Nephron (organoid): ENCODE data around the gene DHX38.
A peak's percentile ranks its signal among the peaks of the same experiment; 100 is the strongest.

Experiments
- H3K27ac Mint-ChIP-seq, 3 experiments: 2 replicates each; pipeline ENCODE4 v1.8.0; 2020; ENCODE audit warnings: mixed read lengths in 3 of 3, mild to moderate bottlenecking in 2 of 3, moderate library complexity in 1 of 3
- H3K27me3 Mint-ChIP-seq: 2 replicates; pipeline ENCODE4 v1.8.0; 2021; ENCODE audit warnings: low read depth, mild to moderate bottlenecking, moderate library complexity, mixed read lengths
- H3K36me3 Mint-ChIP-seq: 2 replicates; pipeline ENCODE4 v1.8.0; 2020; ENCODE audit warnings: low read depth, mixed read lengths
- H3K4me1 Mint-ChIP-seq: 2 replicates; pipeline ENCODE4 v1.8.0; 2020; ENCODE audit warnings: mixed read lengths
- H3K4me3 Mint-ChIP-seq, 3 experiments: 2 replicates each; pipeline ENCODE4 v1.8.0; 2020; ENCODE audit warnings: mild to moderate bottlenecking in 3 of 3, mixed read lengths in 3 of 3, moderate library complexity in 2 of 3
- H3K9me3 Mint-ChIP-seq: 2 replicates; pipeline ENCODE4 v1.8.0; 2020; ENCODE audit warnings: mixed read lengths
- CTCF ChIP-seq, 3 experiments: fragments of 200-600 bp; sonication (generic); IDR thresholded peaks; one replicate each; pipeline ENCODE4 v1.5.0; 2021; ENCODE audit warnings: antibody characterized with exemption in 3 of 3; ENCODE audit not compliant: unreplicated experiment in 3 of 3

Gene DHX38

GRCh38 chr16:72098936-72099335, 5.3 kb downstream of the DHX38 start:
- Mint-ChIP-seq H3K9me3 (no peaks in the 10 kb centered on the region), H3K36me3 (peaks cover 72% of the 10 kb centered on the region), H3K27me3 (no peaks in the 10 kb centered on the region), H3K4me1 (peaks cover 13% of the 10 kb centered on the region), H3K4me3 (no peak overlapping the region), H3K27ac (no peak overlapping the region)
- no peak for TF ChIP-seq CTCF (IDR thresholded peaks at IDR 0.05; ENCODE audit: unreplicated experiment in 3 of 3)

- TF ChIP-seq CTCF (IDR thresholded peaks at IDR 0.05; ENCODE audit: unreplicated experiment in 3 of 3) = peak; percentile 43 to 49 (median 47)
- no peaks in the 10 kb centered on the region for H3K27me3 Mint-ChIP-seq
- H3K36me3 Mint-ChIP-seq = peaks cover 77% of the 10 kb centered on the region
- H3K4me1 Mint-ChIP-seq = peaks cover 13% of the 10 kb centered on the region
- H3K4me3 Mint-ChIP-seq = no peak overlapping the region
- no peak overlapping the region for H3K27ac Mint-ChIP-seq
- no peaks in the 10 kb centered on the region for H3K9me3 Mint-ChIP-seq
Measured at GRCh38 chr16:72099377-72099818, 5.8 kb downstream of the DHX38 start.

DNA sequence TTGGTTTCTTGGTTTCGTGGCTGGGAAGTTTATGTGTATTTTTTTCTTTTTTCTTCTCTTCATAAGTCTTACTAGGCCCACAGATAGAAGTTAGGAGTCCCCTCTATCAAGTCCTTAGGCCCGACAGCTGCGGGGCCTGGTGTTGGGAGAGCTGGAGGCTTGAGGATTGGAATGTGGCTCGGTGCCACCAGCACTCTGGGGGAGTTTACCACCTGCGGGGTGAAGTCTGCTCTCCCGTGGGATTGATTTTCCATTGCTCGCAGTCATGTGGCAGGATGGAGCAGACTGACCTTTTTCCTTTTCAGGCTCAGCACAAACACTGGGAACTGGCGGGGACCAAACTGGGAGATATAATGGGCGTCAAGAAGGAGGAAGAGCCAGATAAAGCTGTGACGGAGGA, 7.5 kb downstream of the DHX38 start:
- Mint-ChIP-seq H3K4me1 (no peaks in the 10 kb centered on the region), H3K36me3 (peaks cover 88% of the 10 kb centered on the region), H3K9me3 (no peaks in the 10 kb centered on the region), H3K4me3 (no peak overlapping the region), H3K27ac (no peak overlapping the region), H3K27me3 (no peaks in the 10 kb centered on the region)
- no peak for TF ChIP-seq CTCF (IDR thresholded peaks at IDR 0.05; ENCODE audit: unreplicated experiment in 3 of 3)

- H3K4me1 Mint-ChIP-seq = no peaks in the 10 kb centered on the region
- H3K4me3 Mint-ChIP-seq = no peak overlapping the region
- H3K27me3 Mint-ChIP-seq = no peaks in the 10 kb centered on the region
- no peak for TF ChIP-seq CTCF (IDR thresholded peaks at IDR 0.05; ENCODE audit: unreplicated experiment in 3 of 3)
- H3K36me3 Mint-ChIP-seq = peaks cover 83% of the 10 kb centered on the region
- no peaks in the 10 kb centered on the region for H3K9me3 Mint-ChIP-seq
- H3K27ac Mint-ChIP-seq = no peak overlapping the region
Measured at GRCh38 chr16:72104905-72105304, 11.3 kb downstream of the DHX38 start.

DNA sequence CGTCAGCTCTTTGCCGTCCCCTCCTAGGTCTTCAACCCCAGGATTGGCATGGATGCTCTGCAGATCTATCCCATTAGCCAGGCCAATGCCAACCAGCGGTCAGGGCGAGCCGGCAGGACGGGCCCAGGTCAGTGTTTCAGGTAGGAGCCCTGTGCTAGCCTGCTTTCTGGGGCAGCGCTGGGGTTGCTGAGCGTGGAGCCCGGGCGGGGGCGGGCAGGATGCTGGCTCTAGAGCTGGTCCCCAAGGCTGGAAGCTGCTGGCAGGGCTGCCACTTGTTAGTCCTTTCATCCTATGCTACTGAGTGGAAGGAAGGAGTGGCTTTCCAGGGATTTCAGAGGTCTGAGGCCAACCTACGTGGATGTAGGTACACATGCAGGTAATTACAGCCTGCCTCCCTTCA, 12.3 kb downstream of the DHX38 start:
- H3K36me3 Mint-ChIP-seq = peaks cover 85% of the 10 kb centered on the region

More for the DNA sequence above, 12.3 kb downstream of the DHX38 start:
- H3K4me1 Mint-ChIP-seq = no peaks in the 10 kb centered on the region
- TF ChIP-seq CTCF (IDR thresholded peaks at IDR 0.05; ENCODE audit: unreplicated experiment in 3 of 3) = no peak
- H3K27me3 Mint-ChIP-seq = no peaks in the 10 kb centered on the region
- no peak overlapping the region for H3K27ac Mint-ChIP-seq
- H3K9me3 Mint-ChIP-seq = no peaks in the 10 kb centered on the region
- H3K4me3 Mint-ChIP-seq = no peak overlapping the region
